GM15510 (cell line): ENCODE data around the gene CHN1.

Experiments used
- POLR2A ChIP-seq: IDR thresholded peaks from 3 replicates; pipeline ENCODE4 v1.6.1; 2011; ENCODE audit warnings: borderline replicate concordance; ENCODE audit not compliant: insufficient read length; ENCODE audit errors: extremely low read depth

Gene CHN1

GRCh38 chr2:174892546-174892945 is 112.6 kb downstream of the CHN1 start:
- TF ChIP-seq POLR2A: no peak

GRCh38 chr2:174888646-174889271 is 116.4 kb downstream of the CHN1 start:
- TF ChIP-seq POLR2A: no peak

GRCh38 chr2:174888146-174888545 is 117.0 kb downstream of the CHN1 start:
- TF ChIP-seq POLR2A: no peak

- TF ChIP-seq POLR2A: no peak
Observed at GRCh38 chr2:174882416-174882815, 122.8 kb downstream of the CHN1 start.

- no peak for TF ChIP-seq POLR2A
Observed at GRCh38 chr2:174881678-174882077, 123.5 kb downstream of the CHN1 start.

- no peak for TF ChIP-seq POLR2A
Observed at GRCh38 chr2:174878537-174879147, 126.5 kb downstream of the CHN1 start.

- no peak for TF ChIP-seq POLR2A
Observed at GRCh38 chr2:174877751-174878150, 127.4 kb downstream of the CHN1 start.

- TF ChIP-seq POLR2A: no peak
Observed at GRCh38 chr2:174877301-174877700, 127.9 kb downstream of the CHN1 start.

- TF ChIP-seq POLR2A: no peak
Observed at GRCh38 chr2:174874085-174874484, 131.1 kb downstream of the CHN1 start.

- TF ChIP-seq POLR2A: no peak
Observed at GRCh38 chr2:174873471-174873870, 131.7 kb downstream of the CHN1 start.

GRCh38 chr2:174870787-174871186 is 134.4 kb downstream of the CHN1 start:
- TF ChIP-seq POLR2A: no peak

- TF ChIP-seq POLR2A: no peak
Observed at GRCh38 chr2:174868878-174869277, 136.3 kb downstream of the CHN1 start.

GRCh38 chr2:174866421-174866820 is 138.8 kb downstream of the CHN1 start:
- TF ChIP-seq POLR2A: no peak

- no peak for TF ChIP-seq POLR2A
Observed at GRCh38 chr2:174863183-174863582, 142.0 kb downstream of the CHN1 start.

- no peak for TF ChIP-seq POLR2A
Observed at GRCh38 chr2:174859563-174860169, 145.5 kb downstream of the CHN1 start.

GRCh38 chr2:174858745-174859144 is 146.4 kb downstream of the CHN1 start:
- no peak for TF ChIP-seq POLR2A

- no peak for TF ChIP-seq POLR2A
Observed at GRCh38 chr2:174856447-174856846, 148.7 kb downstream of the CHN1 start.
